ENCODE results near the gene MMP14.
"Not testable (repeated sequence)": the region's sequence is repeated elsewhere in the genome, so short reads cannot be mapped to it uniquely, and the experiment has no call there.

MMP14 gene

DNA sequence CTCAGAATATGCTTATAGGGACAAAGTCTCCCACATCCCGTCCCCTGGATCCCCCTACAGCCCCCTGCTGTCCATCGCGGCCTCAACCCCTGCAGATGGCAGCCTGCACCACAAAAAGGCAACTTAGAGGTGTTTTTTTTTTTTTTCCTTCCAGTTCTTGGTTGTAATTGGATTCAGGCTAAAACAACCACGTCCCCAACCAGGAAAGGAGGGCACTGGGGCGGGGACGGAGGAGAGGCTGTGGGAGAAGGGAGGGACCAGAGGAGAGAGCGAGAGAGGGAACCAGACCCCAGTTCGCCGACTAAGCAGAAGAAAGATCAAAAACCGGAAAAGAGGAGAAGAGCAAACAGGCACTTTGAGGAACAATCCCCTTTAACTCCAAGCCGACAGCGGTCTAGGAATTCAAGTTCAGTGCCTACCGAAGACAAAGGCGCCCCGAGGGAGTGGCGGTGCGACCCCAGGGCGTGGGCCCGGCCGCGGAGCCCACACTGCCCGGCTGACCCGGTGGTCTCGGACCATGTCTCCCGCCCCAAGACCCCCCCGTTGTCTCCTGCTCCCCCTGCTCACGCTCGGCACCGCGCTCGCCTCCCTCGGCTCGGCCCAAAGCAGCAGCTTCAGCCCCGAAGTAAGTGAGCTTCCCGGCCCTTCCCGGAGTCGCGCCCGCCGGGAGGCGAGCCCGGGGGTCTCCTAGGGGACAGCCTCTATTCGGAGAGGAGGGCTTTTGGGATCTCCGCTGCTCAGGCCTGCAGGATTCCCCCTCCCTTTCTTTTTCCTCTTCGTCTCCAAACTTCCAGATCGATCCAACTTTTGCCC lies at the start of gene MMP14:
TSS of gene MMP14 (plus strand) at position 285 of the 813 bp plus-strand sequence. CDS start at position 518, 233 bp downstream.
- peak; percentile 88 for DNase-seq

DNA sequence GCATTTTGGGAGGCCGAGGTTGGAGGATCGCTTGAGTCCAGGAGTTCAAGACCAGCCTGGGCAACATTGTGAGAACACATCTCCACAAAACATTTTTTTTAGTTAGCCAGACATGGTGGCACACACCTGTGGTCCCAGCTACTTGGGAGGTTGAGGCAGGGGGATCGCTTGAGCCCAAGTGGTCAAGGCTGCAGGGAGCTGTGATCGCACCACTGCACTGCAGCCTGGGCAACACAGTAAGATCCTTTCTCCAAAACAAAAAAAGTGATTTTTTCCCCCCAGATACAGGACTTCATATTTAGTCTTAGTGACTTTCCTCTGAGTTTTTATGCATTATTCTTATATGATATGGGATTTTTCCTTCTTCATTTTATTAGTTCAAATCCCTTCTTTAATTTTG lies 49.7 kb upstream of the MMP14 start:
- DNase-seq = no peak

DNA sequence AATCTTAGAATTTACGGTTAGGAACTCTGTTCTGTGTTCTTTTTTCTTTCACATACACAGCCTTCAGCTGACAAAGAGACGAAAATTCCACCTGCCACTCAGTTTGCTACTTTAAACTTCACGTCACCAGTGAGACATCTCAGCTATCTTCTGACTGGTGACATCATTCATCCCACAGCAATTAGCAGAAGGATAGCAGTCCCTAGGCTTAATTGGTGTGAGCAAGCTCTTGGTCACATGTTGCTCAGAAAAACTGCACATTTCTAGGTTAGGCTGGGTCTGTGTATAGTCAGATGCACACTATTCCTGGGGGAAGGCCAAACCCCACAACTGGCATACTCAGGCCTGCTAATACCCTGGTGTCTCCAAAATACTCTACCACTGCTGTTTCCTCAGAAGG lies 45.1 kb upstream of the MMP14 start:
- no peak for DNase-seq

GRCh38 chr14:22792158-22792557 lies 44.2 kb upstream of the MMP14 start:
- DNase-seq = no peak

- DNase-seq = not testable (repeated sequence)
Measured at GRCh38 chr14:22793550-22793949, 42.8 kb upstream of the MMP14 start.

DNA sequence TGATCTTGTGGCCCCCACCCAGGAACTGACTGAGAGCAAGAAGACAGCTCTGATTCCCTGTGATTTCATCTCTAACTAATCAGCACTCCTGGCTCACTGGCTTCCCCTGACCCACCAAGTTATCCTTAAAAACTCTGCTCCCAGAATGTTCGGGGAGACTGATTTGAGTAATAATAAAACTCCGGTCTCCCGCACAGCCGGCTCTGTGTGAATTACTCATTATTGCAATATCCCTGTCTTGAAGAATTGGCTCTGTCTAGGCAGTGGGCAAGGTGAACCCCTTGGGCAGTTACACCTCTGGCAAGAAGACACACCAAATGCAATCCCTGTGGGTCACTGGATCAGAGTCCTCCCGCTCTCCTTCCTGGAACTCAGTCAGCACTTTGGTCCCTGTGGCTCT lies 42.4 kb upstream of the MMP14 start:
- DNase-seq = no peak

GRCh38 chr14:22794551-22794951 lies 41.8 kb upstream of the MMP14 start:
- DNase-seq = no peak

GRCh38 chr14:22796087-22796707 lies 40.2 kb upstream of the MMP14 start:
- DNase-seq = no peak

- DNase-seq = no peak
Measured at GRCh38 chr14:22797017-22797917, 39.1 kb upstream of the MMP14 start.

DNA sequence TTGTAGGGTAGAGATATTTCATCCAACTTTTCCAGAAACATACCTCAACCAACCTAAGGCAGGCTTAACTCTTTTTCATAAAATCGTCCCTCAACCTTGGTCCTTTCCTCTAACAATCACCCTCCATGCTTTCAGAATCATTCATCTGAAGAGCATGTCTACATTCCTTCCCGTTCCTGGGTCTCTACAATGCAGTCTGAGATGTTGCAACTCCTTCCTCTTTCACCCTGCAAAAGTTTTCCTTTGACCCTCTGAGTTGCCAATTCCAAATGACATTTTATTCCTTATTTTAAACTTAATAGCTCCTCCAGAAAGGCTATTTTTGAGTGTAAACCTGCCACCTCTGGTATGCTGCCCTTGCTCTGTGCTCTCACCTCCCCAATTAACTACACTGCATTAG lies 37.9 kb upstream of the MMP14 start:
- DNase-seq = no peak

DNA sequence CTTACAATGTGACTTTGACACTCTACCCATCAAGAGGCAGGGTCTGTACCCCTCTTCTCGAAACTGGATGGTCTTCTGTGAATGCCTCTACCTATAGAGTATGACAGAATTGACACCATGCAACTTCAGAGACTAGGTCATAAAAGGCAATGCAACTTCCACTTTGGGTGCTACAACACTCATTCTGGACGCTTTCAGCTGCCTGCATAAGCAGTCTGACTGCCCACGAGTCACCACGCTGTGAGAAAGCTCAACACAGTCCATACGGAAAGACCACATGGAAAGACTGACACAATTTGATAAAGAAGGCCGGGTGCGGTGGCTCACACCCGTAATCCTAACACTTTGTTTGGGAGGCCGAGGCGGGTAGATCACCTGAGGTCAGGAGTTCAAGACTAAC lies 36.0 kb upstream of the MMP14 start:
- DNase-seq = no peak

DNA sequence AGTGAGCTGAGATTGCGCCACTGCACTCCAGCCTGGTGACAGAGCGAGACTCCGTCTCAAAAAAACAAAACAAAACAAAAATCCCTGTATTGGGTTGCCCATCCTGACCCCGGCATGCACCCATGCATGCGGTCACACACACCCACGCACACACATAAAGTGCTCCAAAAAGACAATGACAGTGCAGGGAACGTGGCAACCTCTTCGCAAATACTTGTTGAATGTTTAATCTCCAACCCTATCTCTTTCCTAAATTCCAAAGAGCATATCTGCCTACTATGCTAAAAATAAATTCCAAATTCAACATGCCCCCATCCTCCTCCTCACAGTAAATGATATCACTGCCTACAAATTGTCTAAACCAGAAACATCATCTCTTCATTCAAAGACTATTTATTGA lies 34.7 kb upstream of the MMP14 start:
- no peak for DNase-seq

DNA sequence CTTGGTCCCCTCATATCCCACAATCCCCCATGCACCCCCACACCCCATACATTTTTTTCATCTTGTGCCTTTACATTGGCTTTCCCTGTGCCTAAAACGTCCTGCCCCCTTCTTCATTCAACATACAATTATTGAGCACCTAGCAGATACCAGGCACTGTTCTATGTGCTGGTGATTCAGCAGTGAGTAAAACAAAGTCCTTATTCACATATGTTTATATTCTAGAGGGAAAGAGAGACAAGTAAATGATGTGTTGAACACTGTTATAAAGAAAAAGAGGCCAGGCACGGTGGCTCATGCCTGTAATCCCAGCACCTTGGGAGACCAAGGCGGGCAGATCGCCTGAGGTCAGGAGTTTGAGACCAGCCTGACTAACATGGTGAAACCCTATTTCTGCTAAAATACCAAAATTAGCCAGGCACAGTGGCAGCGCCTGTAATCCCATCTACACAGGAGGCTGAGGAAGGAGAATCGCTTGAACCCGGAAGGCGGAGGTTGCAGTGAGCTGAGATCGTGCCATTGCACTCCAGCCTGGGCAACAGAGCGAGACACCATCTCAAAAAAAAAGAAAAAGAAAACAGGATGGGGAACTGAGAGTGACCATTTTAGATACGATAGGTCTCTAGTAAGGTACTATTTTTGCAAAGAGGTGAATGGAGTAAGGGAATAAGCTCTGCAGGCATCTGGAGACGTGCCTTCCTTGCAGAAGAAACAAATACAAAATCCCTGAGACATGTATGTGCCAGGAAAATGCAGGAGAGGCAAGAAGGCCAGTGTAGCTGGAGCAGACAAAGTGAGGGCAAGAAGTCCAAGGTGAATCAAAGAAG lies 33.3 kb upstream of the MMP14 start:
- DNase-seq = no peak

GRCh38 chr14:22803687-22803974 lies 32.8 kb upstream of the MMP14 start:
- no peak for DNase-seq

GRCh38 chr14:22805235-22805634 lies 31.1 kb upstream of the MMP14 start:
- not testable (repeated sequence) for DNase-seq

- no peak for DNase-seq
Measured at GRCh38 chr14:22807432-22808087, 28.8 kb upstream of the MMP14 start.

DNA sequence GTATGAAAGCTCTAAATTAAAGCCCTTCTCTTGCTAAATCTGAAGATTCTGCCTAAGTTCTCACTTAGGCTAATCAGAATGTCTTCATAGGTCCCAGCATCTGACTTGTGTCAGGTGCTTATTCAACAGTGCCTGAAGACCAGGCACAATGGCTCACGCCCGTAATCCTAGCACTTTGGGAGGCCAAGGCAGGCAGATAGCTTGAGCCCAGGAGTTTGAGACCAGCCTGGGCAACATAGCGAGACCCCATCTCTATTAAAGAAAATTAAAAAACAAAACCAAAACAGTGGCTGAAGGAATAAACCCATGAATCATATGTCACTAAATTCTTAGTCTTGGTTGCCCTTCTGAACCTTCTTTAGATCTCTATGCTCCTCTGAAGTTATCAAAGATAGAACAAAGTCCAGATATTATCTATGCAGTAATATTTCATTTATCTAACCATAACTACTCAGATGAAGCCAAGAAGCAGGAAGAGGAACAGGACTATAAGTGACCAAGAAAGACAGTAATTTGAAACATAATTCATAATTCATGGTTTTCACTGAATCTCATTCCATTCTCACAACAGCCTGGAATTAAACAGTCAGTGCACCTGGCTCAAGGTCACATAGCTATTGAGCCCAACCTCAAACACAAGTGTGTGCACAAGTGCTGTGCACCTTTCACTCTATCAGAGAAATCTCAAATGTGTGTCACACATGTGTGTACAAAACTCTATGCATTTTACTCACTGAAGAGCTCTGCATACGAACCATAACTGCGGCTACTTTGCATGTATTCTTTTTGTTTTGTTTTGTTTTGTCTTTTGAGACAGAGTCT lies 27.8 kb upstream of the MMP14 start:
- no peak for DNase-seq

- no peak for DNase-seq
Measured at GRCh38 chr14:22811722-22812121, 24.7 kb upstream of the MMP14 start.

DNA sequence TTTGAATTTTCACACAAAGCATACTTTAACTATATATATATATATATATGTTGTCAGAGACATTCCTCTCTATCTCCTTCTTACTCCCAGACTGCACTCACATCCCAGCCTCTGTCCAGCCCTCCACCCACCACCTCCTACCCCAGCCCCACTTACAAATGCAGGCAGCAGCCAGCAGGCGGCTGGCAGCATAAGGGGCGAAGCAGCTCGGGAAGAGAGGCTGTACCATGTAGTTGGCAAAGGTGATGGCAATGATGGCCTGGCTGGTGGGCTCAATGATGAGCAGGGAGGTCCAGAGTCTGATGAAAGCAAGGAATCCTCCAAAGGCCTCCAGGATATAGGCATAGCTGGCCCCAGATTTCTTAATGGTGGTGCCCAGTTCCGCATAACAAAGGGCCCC lies 23.6 kb upstream of the MMP14 start:
- DNase-seq = no peak

- no peak for DNase-seq
Measured at GRCh38 chr14:22813145-22813544, 23.2 kb upstream of the MMP14 start.

DNA sequence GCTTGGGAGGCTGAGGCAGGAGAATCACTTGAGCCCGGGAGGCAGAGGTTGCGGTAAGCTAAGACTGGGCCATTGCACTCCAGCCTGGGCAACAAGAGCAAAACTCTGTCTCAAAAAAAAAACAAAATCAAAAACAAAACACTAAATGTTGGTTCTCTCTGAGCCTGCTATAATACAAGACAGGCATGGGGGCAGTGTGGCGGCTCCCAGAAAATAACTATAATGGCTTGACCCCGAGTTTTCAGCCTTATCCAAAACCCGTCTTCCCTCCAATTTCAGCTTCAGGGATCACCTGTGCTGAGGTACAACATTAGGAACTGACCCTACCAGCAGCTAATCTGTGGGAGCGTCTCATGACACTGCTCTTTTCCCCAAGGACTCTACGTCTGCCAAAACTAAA lies 22.0 kb upstream of the MMP14 start:
- no peak for DNase-seq
